GM23248 (cell line): ENCODE results near the gene NCMAP. TPM values are rescaled to one million over a fixed set of nuclear protein-coding genes. Genes with fewer than 3 reads are reported as not detected.

Experiments used
- DNase-seq: peaks from one replicate; pipeline ENCODE4 v3.0.0-alpha.2; 2015
- H2AFZ ChIP-seq: fragments of 200-600 bp; sonication (generic); 2 replicates; pipeline ENCODE4 v1.6.1; 2016; ENCODE audit warnings: antibody characterized with exemption
- H3F3A ChIP-seq: fragments of 200-600 bp; sonication (generic); 2 replicates; pipeline ENCODE4 v1.6.1; 2016; ENCODE audit warnings: mild to moderate bottlenecking, antibody characterized with exemption, mixed run types; ENCODE audit not compliant: insufficient read depth
- H3K27ac ChIP-seq: fragments of 200-600 bp; sonication (generic); 2 replicates; pipeline ENCODE4 v1.5.1; 2016; ENCODE audit warnings: mild to moderate bottlenecking
- H3K27me3 ChIP-seq: fragments of 200-600 bp; sonication (generic); replicated peaks from 2 replicates; pipeline ENCODE4 v1.6.1; 2016; ENCODE audit warnings: mild to moderate bottlenecking; ENCODE audit not compliant: insufficient read depth
- H3K36me3 ChIP-seq: fragments of 200-600 bp; sonication (generic); 2 replicates; pipeline ENCODE4 v1.6.1; 2016; ENCODE audit warnings: low read depth, mild to moderate bottlenecking
- H3K4me1 ChIP-seq: fragments of 200-600 bp; sonication (generic); 2 replicates; pipeline ENCODE4 v1.6.1; 2016; ENCODE audit warnings: mild to moderate bottlenecking; ENCODE audit not compliant: insufficient read depth
- H3K4me2 ChIP-seq: fragments of 200-600 bp; sonication (generic); one replicate; pipeline ENCODE4 v1.6.1; 2016; ENCODE audit warnings: mild to moderate bottlenecking; ENCODE audit not compliant: unreplicated experiment
- H3K4me3 ChIP-seq: fragments of 200-600 bp; sonication (generic); 2 replicates; pipeline ENCODE4 v1.5.1; 2016; ENCODE audit warnings: mild to moderate bottlenecking
- H3K79me2 ChIP-seq: fragments of 200-600 bp; sonication (generic); 2 replicates; pipeline ENCODE4 v1.6.1; 2016; ENCODE audit warnings: mild to moderate bottlenecking; ENCODE audit not compliant: insufficient read depth
- H3K9ac ChIP-seq: fragments of 200-600 bp; sonication (generic); 2 replicates; pipeline ENCODE4 v1.6.1; 2016; ENCODE audit warnings: mild to moderate bottlenecking
- H3K9me2 ChIP-seq: fragments of 200-600 bp; sonication (generic); 2 replicates; pipeline ENCODE4 v1.6.1; 2016; ENCODE audit warnings: mixed run types, mild to moderate bottlenecking, moderate library complexity; ENCODE audit not compliant: insufficient read depth
- H3K9me3 ChIP-seq: fragments of 200-600 bp; sonication (generic); one replicate; pipeline ENCODE4 v1.6.1; 2017; ENCODE audit warnings: low read depth
- H4K20me1 ChIP-seq: fragments of 200-600 bp; sonication (generic); 2 replicates; pipeline ENCODE4 v1.6.0; 2016; ENCODE audit not compliant: insufficient read depth
- EZH2 ChIP-seq: fragments of 200-600 bp; sonication (generic); IDR thresholded peaks from 2 replicates; pipeline ENCODE4 v1.6.1; 2018; ENCODE audit warnings: antibody characterized with exemption, mild to moderate bottlenecking; ENCODE audit not compliant: insufficient read depth, poor library complexity, severe bottlenecking
- EZH2phosphoT487 ChIP-seq: fragments of 200-600 bp; sonication (generic); IDR thresholded peaks from 2 replicates; pipeline ENCODE4 v1.6.1; 2018; ENCODE audit warnings: antibody characterized with exemption, moderate library complexity, mild to moderate bottlenecking, low read depth; ENCODE audit not compliant: insufficient read depth
- WGBS, 2 experiments: methylation state at CpG; one replicate each; pipeline ENCODE4 v1.1.6; 2015 to 2017; ENCODE audit warnings: low lambda C conversion rate in 2 of 2, low coverage in 1 of 2; ENCODE audit errors: missing lambda C conversion rate in 2 of 2; 5-methylcytosine and 5-hydroxymethylcytosine counted together
- in situ Hi-C: fragments of 300-500 bp; cut with MboI; formaldehyde crosslinking; loops from 2 replicates; pipeline ENCODE4 v1.15.0; 2020
- polyA plus RNA-seq: library from polyadenylated mRNA; unstranded; fragments of >200 nt; fragmentation: Nextera tagmentation; extraction: Ambion mirVana; gene quantifications from 2 replicates; pipeline ENCODE4 v1.2.1, GENCODE V29; 2016
- small RNA-seq: library from RNA; depleted of rRNA; stranded (forward); fragments of <200 nt; gene quantifications from one replicate; pipeline ENCODE3, GENCODE V24; 2014; ENCODE audit warnings: low read depth, low replicate concordance
- total RNA-seq: library from RNA; depleted of rRNA; stranded (reverse); fragments of >200 nt; shearing (Covaris generic); gene quantifications from 2 replicates; pipeline ENCODE4 v1.2.3, GENCODE V29; 2014; rRNA removed

The NCMAP gene
- total and polyA plus RNA-seq, 2 experiments from 2014 or later = not detected

DNA sequence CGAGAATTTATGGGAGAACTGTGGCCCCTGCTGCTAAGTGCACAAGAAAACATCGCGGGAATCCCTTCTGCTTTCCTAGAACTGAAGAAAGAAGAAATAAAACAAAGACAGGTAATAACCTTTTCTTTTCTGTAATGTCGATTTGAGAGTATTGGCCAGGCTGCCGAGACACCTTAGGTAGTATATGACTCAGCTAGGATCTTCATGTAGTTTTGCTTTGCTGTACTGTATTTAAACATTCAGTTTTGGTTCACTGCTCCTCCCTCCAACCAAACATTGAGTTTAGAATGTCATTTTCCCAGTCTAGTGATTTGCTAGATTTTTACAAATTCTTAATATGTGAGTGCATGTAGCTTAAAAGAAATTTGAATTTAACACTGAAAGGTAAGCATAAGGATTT is 93.0 kb downstream of the NCMAP start:
- DNase-seq = no peak
- peaks cover 17% of the 10 kb centered on the region; the same call in 1 of the 2 replicates for H4K20me1 ChIP-seq
- no peaks in the 10 kb centered on the region for H3K27me3 ChIP-seq
- H2AFZ ChIP-seq = no peak overlapping the region
- H3K9me2 ChIP-seq = no peaks in the 10 kb centered on the region
- H3K9me3 ChIP-seq = no peaks in the 10 kb centered on the region
- 91 to 95% methylated on average over 5 of the region's 5 CpGs for WGBS, 2 experiments
- no peak overlapping the region for H3K27ac ChIP-seq
- TF ChIP-seq EZH2phosphoT487 (no peak), EZH2 (no peak)
- H3K4me1 ChIP-seq = peaks cover 16% of the 10 kb centered on the region
- H3F3A ChIP-seq = peaks cover 28% of the 10 kb centered on the region
- in situ Hi-C loops = no loop called here
- H3K9ac ChIP-seq = no peak overlapping the region
- peaks cover 98% of the 10 kb centered on the region for H3K79me2 ChIP-seq
- H3K4me2 ChIP-seq = no peak overlapping the region
- H3K36me3 ChIP-seq = peaks cover 84% of the 10 kb centered on the region
- H3K4me3 ChIP-seq = no peak overlapping the region

DNA sequence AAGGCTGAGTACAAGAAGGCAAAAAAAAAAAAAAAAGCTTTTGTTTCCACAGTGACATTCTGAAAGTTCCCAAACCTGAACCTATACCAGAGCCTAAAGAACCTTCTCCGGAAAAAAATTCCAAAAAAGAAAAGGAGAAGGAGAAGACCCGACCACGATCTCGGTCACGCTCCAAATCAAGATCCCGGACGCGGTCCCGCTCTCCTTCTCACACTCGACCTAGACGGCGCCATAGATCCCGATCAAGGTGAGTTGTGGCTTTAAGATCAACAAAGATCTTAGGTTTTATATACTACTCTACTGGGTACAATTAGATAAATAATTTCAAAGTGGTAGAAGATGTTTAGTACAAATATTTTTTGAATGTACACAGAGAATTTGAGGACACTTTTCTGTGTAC is 96.5 kb downstream of the NCMAP start:
- Histone ChIP-seq H3K4me2 (no peak overlapping the region), H3K9me2 (no peaks in the 10 kb centered on the region), H4K20me1 (no peaks in the 10 kb centered on the region), H3K27ac (no peak overlapping the region), H3K4me1 (no peaks in the 10 kb centered on the region), H3K27me3 (no peaks in the 10 kb centered on the region), H3K36me3 (peaks cover 94% of the 10 kb centered on the region), H3F3A (peaks cover 52% of the 10 kb centered on the region), H3K4me3 (no peak overlapping the region), H3K79me2 (peaks cover 98% of the 10 kb centered on the region), H3K9ac (no peak overlapping the region), H3K9me3 (no peaks in the 10 kb centered on the region), H2AFZ (no peak overlapping the region)
- WGBS, 2 experiments = 95 to 97% methylated on average over 13 of the region's 13 CpGs
- DNase-seq = no peak
- in situ Hi-C loops = no loop called here
- TF ChIP-seq EZH2phosphoT487 (no peak), EZH2 (no peak)

DNA sequence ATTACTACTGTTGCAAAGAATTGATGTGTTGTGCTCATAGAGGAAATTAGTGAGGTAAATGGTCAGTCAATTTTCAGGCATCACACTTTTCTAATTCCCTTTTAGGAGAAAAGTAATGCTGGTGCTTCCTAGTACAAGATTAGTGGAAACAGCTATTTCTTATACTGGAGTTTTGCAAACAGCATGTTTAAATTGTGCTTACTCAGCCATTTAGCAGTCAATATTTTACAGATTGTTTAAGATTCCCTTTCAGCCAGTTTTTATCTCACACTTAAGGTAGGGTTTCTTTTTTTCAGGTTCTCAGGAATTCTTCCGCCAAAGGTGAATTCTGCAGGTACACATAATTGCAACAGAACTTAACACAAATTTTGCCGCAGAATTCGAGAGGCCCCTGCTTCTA is 98.1 kb downstream of the NCMAP start:
- no peak for DNase-seq
- Histone ChIP-seq H2AFZ (no peak overlapping the region), H3K36me3 (peaks cover 83% of the 10 kb centered on the region), H3F3A (peaks cover 59% of the 10 kb centered on the region), H3K9me2 (no peaks in the 10 kb centered on the region), H4K20me1 (no peaks in the 10 kb centered on the region), H3K4me1 (no peaks in the 10 kb centered on the region), H3K27me3 (no peaks in the 10 kb centered on the region), H3K27ac (no peak overlapping the region), H3K9ac (no peak overlapping the region), H3K4me3 (no peak overlapping the region), H3K79me2 (peaks cover 98% of the 10 kb centered on the region), H3K4me2 (no peak overlapping the region), H3K9me3 (no peaks in the 10 kb centered on the region)
- TF ChIP-seq EZH2phosphoT487 = no peak
- no peak for TF ChIP-seq EZH2
- WGBS, 2 experiments = 98% methylated on average over 3 of the region's 3 CpGs
- in situ Hi-C loops = no loop called here

DNA sequence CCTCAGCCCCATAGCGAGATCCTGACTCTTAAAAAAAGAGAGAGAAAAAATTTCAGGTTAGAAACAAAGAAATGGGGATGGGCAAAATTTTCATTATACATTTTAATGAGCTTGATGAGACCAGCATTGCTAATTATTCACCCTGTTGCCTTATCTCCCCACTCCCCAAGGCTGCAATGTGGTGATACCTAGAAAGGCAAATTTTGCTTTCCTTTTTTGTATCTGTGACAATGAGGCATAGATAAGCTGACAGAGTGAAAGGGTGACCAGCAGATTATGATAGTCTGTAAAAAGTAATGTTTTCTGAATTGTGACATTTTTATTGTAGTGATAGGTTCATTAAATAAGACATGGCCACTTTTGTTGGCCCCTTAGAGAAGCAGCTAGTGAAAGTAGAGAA is 100.2 kb downstream of the NCMAP start:
- H3K9ac ChIP-seq = no peak overlapping the region
- H3K27ac ChIP-seq = no peak overlapping the region
- DNase-seq = no peak
- in situ Hi-C loops = no loop called here
- H3K79me2 ChIP-seq = peaks cover 99% of the 10 kb centered on the region
- peaks cover 73% of the 10 kb centered on the region for H3F3A ChIP-seq
- no peak overlapping the region for H2AFZ ChIP-seq
- no peak overlapping the region for H3K4me2 ChIP-seq
- H4K20me1 ChIP-seq = no peaks in the 10 kb centered on the region
- H3K9me2 ChIP-seq = no peaks in the 10 kb centered on the region
- no peak overlapping the region for H3K4me3 ChIP-seq
- peaks cover 10% of the 10 kb centered on the region for H3K4me1 ChIP-seq
- no peaks in the 10 kb centered on the region for H3K9me3 ChIP-seq
- TF ChIP-seq EZH2 = no peak
- no peak for TF ChIP-seq EZH2phosphoT487
- H3K36me3 ChIP-seq = peaks cover 69% of the 10 kb centered on the region
- no peaks in the 10 kb centered on the region for H3K27me3 ChIP-seq
- 96 to 100% methylated on average over 1 of the region's 1 CpG for WGBS, 2 experiments

DNA sequence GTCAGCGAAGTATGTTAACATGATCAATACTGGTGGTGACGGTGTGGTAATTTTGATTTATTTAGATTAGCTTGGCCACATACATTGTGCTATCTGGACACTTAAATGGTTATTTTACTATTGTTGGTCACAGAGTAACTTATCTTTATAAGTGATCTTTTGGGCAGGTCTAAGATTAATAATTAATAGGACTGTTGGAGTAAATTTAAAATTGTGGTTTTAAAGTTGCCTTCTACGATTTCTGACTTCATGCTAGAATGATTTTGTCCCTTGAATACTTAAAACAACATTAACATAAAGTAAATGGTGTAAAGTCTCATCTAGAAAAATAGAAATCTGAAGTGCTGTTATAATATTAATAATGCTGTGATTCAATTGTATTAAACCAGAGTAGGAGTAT is 101.9 kb downstream of the NCMAP start:
- no peaks in the 10 kb centered on the region for H3K9me2 ChIP-seq
- no peak overlapping the region for H3K4me2 ChIP-seq
- TF ChIP-seq EZH2phosphoT487 (no peak), EZH2 (no peak)
- H2AFZ ChIP-seq = no peak overlapping the region
- H3K4me3 ChIP-seq = no peak overlapping the region
- DNase-seq = no peak
- peak overlapping the region; percentile 5; the same call in 1 of the 2 replicates for H3K27ac ChIP-seq
- H3K79me2 ChIP-seq = peaks cover 100% of the 10 kb centered on the region
- no peaks in the 10 kb centered on the region for H4K20me1 ChIP-seq
- H3K36me3 ChIP-seq = peaks cover 74% of the 10 kb centered on the region
- in situ Hi-C loops = no loop called here
- H3K9ac ChIP-seq = no peak overlapping the region
- H3K27me3 ChIP-seq = no peaks in the 10 kb centered on the region
- H3K9me3 ChIP-seq = no peaks in the 10 kb centered on the region
- peaks cover 10% of the 10 kb centered on the region for H3K4me1 ChIP-seq
- peaks cover 69% of the 10 kb centered on the region for H3F3A ChIP-seq
- 96 to 97% methylated on average over 3 of the region's 3 CpGs for WGBS, 2 experiments

Small RNA genes lying within 50 kb of the gene (small RNA-seq; reads per million reads assigned to genes)
- not detected for gene RF00019

Other genes with a start within 250 kb of the NCMAP start
- gene GRHL3, start 236.7 kb upstream of the NCMAP start, total RNA-seq = not detected in 2 replicates
- not detected in 2 replicates for gene GRHL3, start 236.7 kb upstream of the NCMAP start, polyA plus RNA-seq
- 2.4 and 7.9 TPM in 2 replicates for gene STPG1, start 142.3 kb upstream of the NCMAP start, total RNA-seq
- gene STPG1, start 142.3 kb upstream of the NCMAP start, polyA plus RNA-seq = 9.2 and 12.8 TPM in 2 replicates
- 71.5 and 78.4 TPM in 2 replicates for gene NIPAL3, start 140.3 kb upstream of the NCMAP start, total RNA-seq
- 55.9 and 59.5 TPM in 2 replicates for gene NIPAL3, start 140.3 kb upstream of the NCMAP start, polyA plus RNA-seq
- gene RCAN3, start 53.3 kb upstream of the NCMAP start, total RNA-seq = 10.1 and 10.8 TPM in 2 replicates
- 7.9 and 8.6 TPM in 2 replicates for gene RCAN3, start 53.3 kb upstream of the NCMAP start, polyA plus RNA-seq
- gene SRRM1, start 87.2 kb downstream of the NCMAP start, total RNA-seq = 29.0 and 36.1 TPM in 2 replicates
- 128 and 143 TPM in 2 replicates for gene SRRM1, start 87.2 kb downstream of the NCMAP start, polyA plus RNA-seq
- gene CLIC4, start 189.4 kb downstream of the NCMAP start, total RNA-seq = 1,589 and 1,665 TPM in 2 replicates
- 1,380 and 1,381 TPM in 2 replicates for gene CLIC4, start 189.4 kb downstream of the NCMAP start, polyA plus RNA-seq